Osteocyte (in vitro differentiated cells): Measurements from ENCODE around the gene CSF3R. TPM values are rescaled to one million over a fixed set of nuclear protein-coding genes. Genes with fewer than 3 reads are reported as not detected.

ENCODE experiments used
- DNase-seq: peaks from one replicate; pipeline ENCODE4 v3.0.0; 2021; ENCODE audit warnings: mixed read lengths; ENCODE audit not compliant: unreplicated experiment; ENCODE audit errors: extremely low spot score
- H3K27ac Mint-ChIP-seq: one replicate; pipeline ENCODE4 v1.8.0; 2021; ENCODE audit warnings: mild to moderate bottlenecking, mixed read lengths; ENCODE audit not compliant: unreplicated experiment
- H3K27me3 Mint-ChIP-seq: one replicate; pipeline ENCODE4 v1.8.0; 2021; ENCODE audit warnings: mixed read lengths; ENCODE audit not compliant: unreplicated experiment
- H3K36me3 Mint-ChIP-seq: one replicate; pipeline ENCODE4 v1.8.0; 2021; ENCODE audit warnings: mixed read lengths; ENCODE audit not compliant: unreplicated experiment
- H3K4me1 Mint-ChIP-seq: one replicate; pipeline ENCODE4 v1.8.0; 2021; ENCODE audit warnings: mixed read lengths; ENCODE audit not compliant: unreplicated experiment
- H3K4me3 Mint-ChIP-seq: one replicate; pipeline ENCODE4 v1.8.0; 2021; ENCODE audit warnings: mild to moderate bottlenecking, moderate library complexity, mixed read lengths; ENCODE audit not compliant: unreplicated experiment
- H3K9me3 Mint-ChIP-seq: one replicate; pipeline ENCODE4 v1.8.0; 2021; ENCODE audit warnings: mixed read lengths; ENCODE audit not compliant: unreplicated experiment
- total RNA-seq: library from RNA; stranded (reverse); gene quantifications from 2 replicates; pipeline ENCODE4 v1.2.1, GENCODE V29; 2021
- TF ChIP-seq, protein P1 (sequence below): fragments of 200-600 bp; sonication (generic); IDR thresholded peaks from 2 replicates; pipeline ENCODE4 v1.5.0; 2021; ENCODE audit warnings: antibody characterized with exemption, mild to moderate bottlenecking, moderate library complexity

The CSF3R gene
- total RNA-seq, 1 donor from 2014 or later, result not detected

DNA sequence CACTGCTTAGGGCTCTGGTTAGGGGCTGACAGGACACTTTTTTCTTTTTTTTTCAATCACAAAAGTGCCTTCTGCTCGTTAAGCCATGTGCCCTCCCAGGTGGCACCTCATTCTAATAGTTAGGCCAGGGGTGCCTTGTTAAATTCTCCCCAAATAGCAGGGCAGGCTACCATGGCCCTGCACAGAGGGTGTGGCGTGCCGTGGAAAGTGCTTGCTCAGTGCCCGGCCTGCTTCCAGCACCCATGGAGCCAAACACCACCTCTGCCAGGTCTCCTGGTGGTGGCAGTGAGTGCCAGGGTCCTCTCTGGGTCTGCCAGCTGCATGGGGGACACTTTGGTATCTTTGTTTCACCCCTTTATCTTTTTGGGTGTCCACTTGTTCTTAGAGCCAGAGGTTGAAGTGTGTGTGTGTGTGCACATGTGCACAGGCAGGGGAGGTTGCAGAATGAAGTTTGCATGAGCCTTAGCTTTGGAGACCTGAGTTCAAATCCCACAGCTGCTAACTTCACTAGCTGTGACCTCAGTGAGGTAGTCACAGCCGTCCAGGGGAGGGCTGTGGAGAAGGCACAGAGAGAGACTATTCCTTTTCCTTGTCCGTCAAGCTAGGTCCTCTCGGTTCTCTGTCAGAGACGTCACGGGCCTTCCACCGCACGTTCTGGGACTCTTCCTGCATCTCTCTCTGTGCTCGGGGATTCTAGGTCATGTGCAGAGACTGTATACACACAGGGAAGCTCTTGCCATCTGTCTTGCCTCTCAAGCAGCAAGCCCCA is 39.9 kb upstream of the CSF3R start:
- peaks cover 2% of the 10 kb centered on the region for H3K27me3 Mint-ChIP-seq
- no peaks in the 10 kb centered on the region for H3K9me3 Mint-ChIP-seq
- H3K36me3 Mint-ChIP-seq, result no peaks in the 10 kb centered on the region
- no peak overlapping the region for H3K27ac Mint-ChIP-seq
- DNase-seq, result peak; percentile 81
- TF ChIP-seq, protein P1, sequence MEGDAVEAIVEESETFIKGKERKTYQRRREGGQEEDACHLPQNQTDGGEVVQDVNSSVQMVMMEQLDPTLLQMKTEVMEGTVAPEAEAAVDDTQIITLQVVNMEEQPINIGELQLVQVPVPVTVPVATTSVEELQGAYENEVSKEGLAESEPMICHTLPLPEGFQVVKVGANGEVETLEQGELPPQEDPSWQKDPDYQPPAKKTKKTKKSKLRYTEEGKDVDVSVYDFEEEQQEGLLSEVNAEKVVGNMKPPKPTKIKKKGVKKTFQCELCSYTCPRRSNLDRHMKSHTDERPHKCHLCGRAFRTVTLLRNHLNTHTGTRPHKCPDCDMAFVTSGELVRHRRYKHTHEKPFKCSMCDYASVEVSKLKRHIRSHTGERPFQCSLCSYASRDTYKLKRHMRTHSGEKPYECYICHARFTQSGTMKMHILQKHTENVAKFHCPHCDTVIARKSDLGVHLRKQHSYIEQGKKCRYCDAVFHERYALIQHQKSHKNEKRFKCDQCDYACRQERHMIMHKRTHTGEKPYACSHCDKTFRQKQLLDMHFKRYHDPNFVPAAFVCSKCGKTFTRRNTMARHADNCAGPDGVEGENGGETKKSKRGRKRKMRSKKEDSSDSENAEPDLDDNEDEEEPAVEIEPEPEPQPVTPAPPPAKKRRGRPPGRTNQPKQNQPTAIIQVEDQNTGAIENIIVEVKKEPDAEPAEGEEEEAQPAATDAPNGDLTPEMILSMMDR, result no peak
- no peaks in the 10 kb centered on the region for H3K4me1 Mint-ChIP-seq
- H3K4me3 Mint-ChIP-seq, result no peak overlapping the region

DNA sequence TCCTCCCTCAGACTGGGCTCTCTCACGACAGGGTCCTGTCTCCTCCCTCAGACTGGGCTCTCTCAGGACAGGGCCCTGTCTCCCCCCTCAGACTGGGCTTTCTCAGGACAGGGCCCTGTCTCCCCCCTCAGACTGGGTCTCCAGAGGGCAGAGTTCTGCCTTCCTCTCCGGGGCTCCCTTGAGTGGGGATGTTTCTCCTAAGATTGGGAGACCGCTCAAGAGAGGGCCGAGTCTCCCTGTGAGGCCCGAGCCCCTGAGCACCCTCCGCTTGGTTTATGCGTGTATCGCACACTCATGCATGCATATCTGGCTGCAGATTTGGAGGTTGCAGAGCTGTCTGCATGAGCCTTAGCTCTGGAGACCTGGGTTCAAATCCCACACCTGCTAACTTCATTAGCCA is 39.3 kb upstream of the CSF3R start:
- TF ChIP-seq, protein P1, result no peak
- no peaks in the 10 kb centered on the region for H3K4me1 Mint-ChIP-seq
- H3K9me3 Mint-ChIP-seq, result no peaks in the 10 kb centered on the region
- peak; percentile 71 for DNase-seq
- no peaks in the 10 kb centered on the region for H3K27me3 Mint-ChIP-seq
- H3K4me3 Mint-ChIP-seq, result no peak overlapping the region
- no peaks in the 10 kb centered on the region for H3K36me3 Mint-ChIP-seq
- no peak overlapping the region for H3K27ac Mint-ChIP-seq

DNA sequence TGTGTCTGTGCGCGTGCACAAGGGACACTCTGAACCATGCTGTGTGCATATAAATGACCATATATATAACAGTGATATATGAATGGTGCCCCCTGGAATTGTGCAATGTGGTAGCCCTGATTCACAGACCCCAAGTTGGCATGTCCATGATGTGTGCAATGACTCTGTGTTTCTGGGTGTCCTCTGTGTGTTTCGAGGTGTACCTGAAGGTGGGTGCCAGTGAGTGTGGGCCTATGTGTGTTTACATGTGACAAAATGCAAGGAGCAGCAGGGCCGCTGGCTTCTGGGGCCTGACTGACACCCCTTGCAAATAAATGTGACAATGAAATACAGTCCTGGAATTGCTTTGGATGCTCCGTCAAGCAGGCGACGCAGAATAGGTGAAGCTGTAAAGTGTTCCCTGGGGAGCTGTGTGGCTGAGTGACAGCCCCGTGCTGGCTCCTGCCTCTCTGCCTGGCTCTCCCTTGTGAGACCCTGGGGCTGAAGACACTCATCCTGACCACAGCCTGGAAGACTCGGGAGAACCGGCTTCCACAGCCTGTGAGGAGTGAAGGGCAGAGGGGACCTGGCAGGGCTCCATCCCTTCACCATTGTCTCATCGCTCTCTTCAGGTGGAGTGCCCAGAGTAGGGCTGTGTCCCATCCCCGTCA is 38.2 kb upstream of the CSF3R start:
- H3K4me1 Mint-ChIP-seq, result no peaks in the 10 kb centered on the region
- no peak overlapping the region for H3K4me3 Mint-ChIP-seq
- H3K27ac Mint-ChIP-seq, result no peak overlapping the region
- no peaks in the 10 kb centered on the region for H3K36me3 Mint-ChIP-seq
- DNase-seq, result no peak
- TF ChIP-seq, protein P1, result no peak
- H3K9me3 Mint-ChIP-seq, result no peaks in the 10 kb centered on the region
- H3K27me3 Mint-ChIP-seq, result no peaks in the 10 kb centered on the region

DNA sequence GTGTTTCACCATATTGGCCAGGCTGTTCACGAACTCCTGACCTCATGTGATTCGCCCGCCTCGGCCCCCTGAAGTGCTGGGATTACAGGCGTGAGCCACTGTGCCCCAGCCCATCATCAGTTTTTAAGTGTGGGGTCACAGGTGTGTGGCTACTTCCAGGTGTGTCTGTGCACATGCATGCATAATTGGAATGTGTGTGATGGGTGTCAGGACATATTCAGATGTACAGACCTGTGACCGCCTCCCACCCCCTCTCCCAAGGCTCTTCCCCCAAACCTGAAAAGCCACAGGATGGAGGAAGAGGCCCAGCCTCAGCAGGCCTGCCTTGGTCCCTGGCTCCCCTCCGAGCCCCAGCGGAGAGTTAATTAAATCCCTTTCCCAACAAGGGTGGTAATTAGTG is 37.3 kb upstream of the CSF3R start:
- Mint-ChIP-seq H3K4me1 (no peaks in the 10 kb centered on the region), H3K36me3 (no peaks in the 10 kb centered on the region), H3K9me3 (no peaks in the 10 kb centered on the region), H3K27me3 (no peaks in the 10 kb centered on the region), H3K27ac (no peak overlapping the region), H3K4me3 (no peak overlapping the region)
- TF ChIP-seq, protein P1, result no peak
- DNase-seq, result no peak

DNA sequence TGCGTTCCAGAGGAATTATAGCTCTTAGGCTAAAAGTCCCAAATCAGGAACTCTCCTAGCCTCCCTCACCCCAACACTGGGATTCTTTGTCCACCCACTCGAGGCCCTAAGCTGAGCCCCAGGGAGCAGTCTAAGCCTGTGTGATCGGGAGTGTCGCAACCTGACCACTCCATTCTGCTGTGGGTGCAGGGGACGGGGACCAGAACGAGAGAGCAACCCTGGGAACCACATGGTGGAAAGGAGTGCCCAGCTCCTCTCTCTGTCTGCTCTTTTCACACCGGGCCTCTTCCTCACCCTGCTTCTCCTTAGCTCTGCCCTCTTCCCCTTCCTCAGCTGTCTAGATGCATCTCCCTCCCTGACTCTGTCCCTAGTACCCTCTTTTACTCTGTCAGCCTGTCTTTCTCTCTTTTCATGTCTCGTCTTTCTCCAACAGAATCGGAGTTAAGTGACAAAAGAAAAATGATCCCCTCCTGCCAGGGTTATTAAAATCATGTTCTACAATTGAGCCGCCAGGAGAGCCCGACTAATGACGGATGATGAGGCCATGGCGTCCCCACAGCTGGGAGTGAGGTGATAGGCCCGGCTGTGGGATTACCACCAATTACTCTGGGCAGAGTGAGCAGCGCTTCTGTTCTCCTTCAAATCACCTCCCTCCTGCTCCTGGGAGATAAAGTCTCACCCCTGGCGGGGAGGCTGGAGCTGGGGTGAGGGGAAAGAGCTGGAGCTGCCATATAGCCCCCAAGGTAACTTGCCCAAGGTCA is 34.5 kb upstream of the CSF3R start:
- Mint-ChIP-seq H3K36me3 (no peaks in the 10 kb centered on the region), H3K27me3 (peaks cover 4% of the 10 kb centered on the region)

More for the DNA sequence above, 34.5 kb upstream of the CSF3R start:
- Mint-ChIP-seq H3K4me3 (no peak overlapping the region), H3K9me3 (no peaks in the 10 kb centered on the region), H3K4me1 (no peaks in the 10 kb centered on the region), H3K27ac (no peak overlapping the region)
- TF ChIP-seq, protein P1, result no peak
- no peak for DNase-seq
